ENCODE measurements around the gene IQGAP2.
A peak's percentile ranks its signal among the peaks of the same experiment; 100 is the strongest.
"Not testable (repeated sequence)": the region's sequence is repeated elsewhere in the genome, so short reads cannot be mapped to it uniquely, and the experiment has no call there.

Gene IQGAP2

GRCh38 chr5:76415855-76416254 lies 12.8 kb downstream of the IQGAP2 start:
- no peak for DNase-seq (ENCODE audit: low read depth, low spot score)

- DNase-seq (ENCODE audit: low read depth, low spot score) = no peak
Measured at GRCh38 chr5:76419597-76420298, 16.7 kb downstream of the IQGAP2 start.

GRCh38 chr5:76422227-76422626 lies 19.1 kb downstream of the IQGAP2 start:
- peak; percentile 20 for DNase-seq (ENCODE audit: low read depth, low spot score)

GRCh38 chr5:76422742-76423141 lies 19.7 kb downstream of the IQGAP2 start:
- no peak for DNase-seq (ENCODE audit: low read depth, low spot score)

- DNase-seq (ENCODE audit: low read depth, low spot score) = no peak
Measured at GRCh38 chr5:76425146-76425545, 22.1 kb downstream of the IQGAP2 start.

- DNase-seq (ENCODE audit: low read depth, low spot score) = peak; percentile 75
Measured at GRCh38 chr5:76425928-76426804, 23.1 kb downstream of the IQGAP2 start.

- DNase-seq (ENCODE audit: low read depth, low spot score) = no peak
Measured at GRCh38 chr5:76427206-76428140, 24.4 kb downstream of the IQGAP2 start.

GRCh38 chr5:76428550-76428949 lies 25.5 kb downstream of the IQGAP2 start:
- DNase-seq (ENCODE audit: low read depth, low spot score) = not testable (repeated sequence)

GRCh38 chr5:76433261-76433660 lies 30.2 kb downstream of the IQGAP2 start:
- DNase-seq (ENCODE audit: low read depth, low spot score) = no peak

GRCh38 chr5:76437507-76437906 lies 34.4 kb downstream of the IQGAP2 start:
- not testable (repeated sequence) for DNase-seq (ENCODE audit: low read depth, low spot score)

GRCh38 chr5:76438025-76438424 lies 34.9 kb downstream of the IQGAP2 start:
- no peak for DNase-seq (ENCODE audit: low read depth, low spot score)

GRCh38 chr5:76439201-76439600 lies 36.1 kb downstream of the IQGAP2 start:
- no peak for DNase-seq (ENCODE audit: low read depth, low spot score)

GRCh38 chr5:76439929-76440328 lies 36.8 kb downstream of the IQGAP2 start:
- DNase-seq (ENCODE audit: low read depth, low spot score) = no peak

- DNase-seq (ENCODE audit: low read depth, low spot score) = no peak
Measured at GRCh38 chr5:76441101-76441500, 38.0 kb downstream of the IQGAP2 start.

GRCh38 chr5:76441890-76442673 lies 39.0 kb downstream of the IQGAP2 start:
- DNase-seq (ENCODE audit: low read depth, low spot score) = no peak

GRCh38 chr5:76443066-76443800 lies 40.1 kb downstream of the IQGAP2 start:
- DNase-seq (ENCODE audit: low read depth, low spot score) = peak; percentile 9

- DNase-seq (ENCODE audit: low read depth, low spot score) = no peak
Measured at GRCh38 chr5:76445063-76445462, 42.0 kb downstream of the IQGAP2 start.

GRCh38 chr5:76445830-76446229 lies 42.7 kb downstream of the IQGAP2 start:
- no peak for DNase-seq (ENCODE audit: low read depth, low spot score)

- DNase-seq (ENCODE audit: low read depth, low spot score) = no peak
Measured at GRCh38 chr5:76446776-76447175, 43.7 kb downstream of the IQGAP2 start.

- DNase-seq (ENCODE audit: low read depth, low spot score) = no peak
Measured at GRCh38 chr5:76449606-76450005, 46.5 kb downstream of the IQGAP2 start.

Data from astrocyte of the hippocampus (primary cell).